Osteoblast (primary cell): ENCODE data around the gene PLB1. TPM values are rescaled to one million over a fixed set of nuclear protein-coding genes. Genes with fewer than 3 reads are reported as not detected.

ENCODE experiments used
- DNase-seq: peaks from one replicate; pipeline ENCODE4 v3.0.0; 2011; ENCODE audit warnings: low spot score, mixed read lengths; ENCODE audit not compliant: insufficient read length; ENCODE audit errors: missing footprints
- H2AFZ ChIP-seq: 2 replicates; pipeline ENCODE4 v1.6.0; 2011; ENCODE audit warnings: mild to moderate bottlenecking, low read length
- H3K27ac ChIP-seq: 2 replicates; pipeline ENCODE4 v1.5.1; 2011; ENCODE audit warnings: mild to moderate bottlenecking, low read depth, low read length, moderate library complexity
- H3K27me3 ChIP-seq: 2 replicates; pipeline ENCODE4 v1.6.0; 2012; ENCODE audit warnings: mild to moderate bottlenecking, control low read depth, inconsistent platforms, low read length, moderate library complexity; ENCODE audit not compliant: insufficient read depth
- H3K36me3 ChIP-seq: 2 replicates; pipeline ENCODE4 v1.5.1; 2011; ENCODE audit warnings: mild to moderate bottlenecking, low read length, control low read depth, moderate library complexity; ENCODE audit not compliant: insufficient read depth
- H3K4me1 ChIP-seq: 2 replicates; pipeline ENCODE4 v1.5.1; 2011; ENCODE audit warnings: mild to moderate bottlenecking, low read length, control low read depth, moderate library complexity; ENCODE audit not compliant: insufficient read depth
- H3K4me2 ChIP-seq: 2 replicates; pipeline ENCODE4 v1.6.0; 2011; ENCODE audit warnings: mild to moderate bottlenecking, low read length; ENCODE audit not compliant: insufficient read depth
- H3K4me3 ChIP-seq: fragments of 200-600 bp; sonication (generic); 3 replicates; pipeline ENCODE4 v1.5.1; 2012; ENCODE audit warnings: mild to moderate bottlenecking, low read length, inconsistent platforms; ENCODE audit not compliant: insufficient read depth
- H3K79me2 ChIP-seq: 2 replicates; pipeline ENCODE4 v1.6.0; 2012; ENCODE audit warnings: mild to moderate bottlenecking, low read length, control low read depth, inconsistent platforms; ENCODE audit not compliant: insufficient read depth
- H3K9me3 ChIP-seq: 2 replicates; pipeline ENCODE4 v1.5.1; 2011; ENCODE audit warnings: low read depth, low read length, control low read depth
- H4K20me1 ChIP-seq: 2 replicates; pipeline ENCODE4 v1.6.0; 2012; ENCODE audit warnings: mild to moderate bottlenecking, low read length, control low read depth; ENCODE audit not compliant: insufficient read depth
- CTCF ChIP-seq: IDR thresholded peaks from 2 replicates; pipeline ENCODE4 v1.5.1; 2011; ENCODE audit warnings: mild to moderate bottlenecking, low read depth, low read length, moderate library complexity; ENCODE audit errors: extremely low read depth
- total RNA-seq: library from RNA; depleted of rRNA; stranded (reverse); fragments of >200 nt; gene quantifications from 2 replicates; pipeline ENCODE4 v1.2.3, GENCODE V29; 2012

PLB1 gene
- total RNA-seq, 1 donor, result 0.36 TPM

- Histone ChIP-seq H3K4me1 (peaks cover 12% of the 10 kb centered on the region), H4K20me1 (no peaks in the 10 kb centered on the region), H3K27me3 (no peaks in the 10 kb centered on the region), H3K36me3 (no peaks in the 10 kb centered on the region), H3K4me3 (no peak overlapping the region), H3K27ac (no peak overlapping the region), H3K79me2 (no peaks in the 10 kb centered on the region), H2AFZ (no peak overlapping the region), H3K9me3 (no peaks in the 10 kb centered on the region), H3K4me2 (no peak overlapping the region)
- TF ChIP-seq CTCF, result no peak
- DNase-seq, result no peak
Measured at GRCh38 chr2:28598484-28598883, 102.6 kb downstream of the PLB1 start.

GRCh38 chr2:28600181-28600580 lies 104.3 kb downstream of the PLB1 start:
- Histone ChIP-seq H3K4me3 (no peak overlapping the region), H3K9me3 (no peaks in the 10 kb centered on the region), H3K36me3 (no peaks in the 10 kb centered on the region), H3K27ac (no peak overlapping the region), H4K20me1 (no peaks in the 10 kb centered on the region), H3K4me1 (peaks cover 6% of the 10 kb centered on the region), H3K79me2 (no peaks in the 10 kb centered on the region), H3K27me3 (no peaks in the 10 kb centered on the region), H2AFZ (no peak overlapping the region), H3K4me2 (no peak overlapping the region)
- DNase-seq, result peak; percentile 71
- no peak for TF ChIP-seq CTCF

- no peaks in the 10 kb centered on the region for H3K27me3 ChIP-seq
- H3K4me2 ChIP-seq, result no peak overlapping the region
- H2AFZ ChIP-seq, result no peak overlapping the region
- H3K79me2 ChIP-seq, result no peaks in the 10 kb centered on the region
- H3K27ac ChIP-seq, result no peak overlapping the region
- H3K4me1 ChIP-seq, result peaks cover 2% of the 10 kb centered on the region
- DNase-seq, result no peak
- H3K4me3 ChIP-seq, result no peak overlapping the region
- no peaks in the 10 kb centered on the region for H4K20me1 ChIP-seq
- no peaks in the 10 kb centered on the region for H3K9me3 ChIP-seq
- H3K36me3 ChIP-seq, result no peaks in the 10 kb centered on the region
- no peak for TF ChIP-seq CTCF
Measured at GRCh38 chr2:28601616-28602015, 105.8 kb downstream of the PLB1 start.

GRCh38 chr2:28602136-28602660 lies 106.3 kb downstream of the PLB1 start:
- Histone ChIP-seq H3K9me3 (no peaks in the 10 kb centered on the region), H3K36me3 (no peaks in the 10 kb centered on the region), H3K4me1 (no peaks in the 10 kb centered on the region), H3K4me3 (no peak overlapping the region), H3K27ac (no peak overlapping the region), H3K79me2 (no peaks in the 10 kb centered on the region), H3K4me2 (no peak overlapping the region), H3K27me3 (no peaks in the 10 kb centered on the region), H2AFZ (no peak overlapping the region), H4K20me1 (no peaks in the 10 kb centered on the region)
- DNase-seq, result no peak
- no peak for TF ChIP-seq CTCF
